Breast epithelium (tissue), 4 donors: Measurements from ENCODE around the gene KCNH2. TPM values are rescaled to one million over a fixed set of nuclear protein-coding genes. Genes with fewer than 3 reads are reported as not detected.

Experiments used
- DNase-seq, 2 donors: peaks; one replicate each; pipeline ENCODE4 v3.0.0-alpha.2; 2019; ENCODE audit warnings: low spot score in 2 of 2
- H3K27ac ChIP-seq, 2 donors: fragments of 200-600 bp; sonication (generic) in 1 of 2; one replicate each; pipeline ENCODE4 v1.5.1; 2016 to 2019; ENCODE audit warnings: mild to moderate bottlenecking in 1 of 2
- H3K27me3 ChIP-seq, 2 donors: fragments of 200-600 bp; sonication (generic) in 1 of 2; one replicate each; pipeline versions ENCODE4 v1.5.1 to v1.6.0; 2017 to 2019; ENCODE audit warnings: control low read depth in 1 of 2, mild to moderate bottlenecking in 1 of 2
- H3K36me3 ChIP-seq: fragments of 200-600 bp; one replicate; pipeline ENCODE4 v1.5.1; 2019
- H3K4me1 ChIP-seq, 2 donors: fragments of 200-600 bp; sonication (generic); one replicate each; pipeline ENCODE4 v1.5.1; 2016 to 2019; ENCODE audit warnings: control low read depth in 1 of 2
- H3K4me3 ChIP-seq, 3 donors: fragments of 200-600 bp; sonication (generic); 1 replicate in 2 of 3; 2 replicates in 1 of 3; pipeline ENCODE4 v1.5.1; 2016 to 2019; ENCODE audit warnings: mild to moderate bottlenecking in 3 of 3, moderate library complexity in 2 of 3
- H3K9me3 ChIP-seq, 2 donors: fragments of 200-600 bp; sonication (generic) in 1 of 2; one replicate each; pipeline ENCODE4 v1.5.1; 2016 to 2019; ENCODE audit warnings: control low read depth in 1 of 2
- POLR2A ChIP-seq: fragments of 450-650 bp; IDR thresholded peaks from one replicate; pipeline ENCODE4 v1.6.1; 2016; ENCODE audit warnings: antibody characterized with exemption, mild to moderate bottlenecking, moderate library complexity
- POLR2AphosphoS5 ChIP-seq, 3 donors: sonication (generic); formaldehyde crosslinking; IDR thresholded peaks; one replicate each; pipeline ENCODE4 v1.6.1; 2017; ENCODE audit warnings: antibody characterized with exemption in 3 of 3
- intact Hi-C: fragments of 100-400 bp; cut with DNase I; formaldehyde crosslinking; loops from one replicate; pipeline ENCODE4 v1.15.1; 2023; ENCODE audit warnings: low total_unique reads
- total RNA-seq, 3 donors: library from RNA; depleted of rRNA; stranded (reverse); fragments of >200 nt; gene quantifications; one replicate each; pipeline ENCODE4 v1.1.0, GENCODE V29; 2016
- TF ChIP-seq, protein P1 (sequence below), 3 donors: fragments of 450-650 bp; IDR thresholded peaks; one replicate each; pipeline ENCODE4 v1.5.1; 2016 to 2017; ENCODE audit warnings: antibody characterized with exemption in 3 of 3, mild to moderate bottlenecking in 3 of 3, moderate library complexity in 3 of 3

KCNH2 gene
- total RNA-seq, 3 donors from 2014 or later: under 0.01 to 0.29 (median 0.16) TPM

DNA sequence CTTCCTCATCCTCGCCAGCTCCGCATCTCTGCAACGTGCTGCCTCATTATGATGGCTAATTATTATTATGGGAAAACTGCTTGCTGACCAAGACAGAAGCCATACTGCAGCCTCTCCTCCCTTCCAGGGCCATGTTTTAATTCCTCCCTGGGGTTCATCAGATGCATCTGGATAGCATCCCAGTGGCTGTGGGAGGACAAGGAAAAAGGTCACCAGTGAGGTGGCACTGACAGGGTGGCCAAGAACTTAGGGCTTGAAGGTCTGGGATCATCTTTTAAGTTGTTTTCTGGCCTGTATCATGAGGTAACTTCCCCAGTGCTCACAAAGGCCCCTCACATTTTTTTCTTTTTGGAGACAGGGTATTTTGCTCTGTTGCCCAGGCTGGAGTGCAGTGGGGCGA, 39.6 kb downstream of the KCNH2 start:
- Histone ChIP-seq H3K4me1 (peaks cover 0 to 4% of the 10 kb centered on the region in 2 donors), H3K27me3 (no peaks in the 10 kb centered on the region), H3K9me3 (no peaks in the 10 kb centered on the region), H3K4me3 (peak overlapping the region in 1 of 3 donors; percentile 8), H3K27ac (no peak overlapping the region), H3K36me3 (no peaks in the 10 kb centered on the region)
- intact Hi-C loops: loop anchor here (5.0 kb wide), 2 partner anchors 844 to 1204 kb away; no protein-coding TSS in a partner anchor
- no peak for DNase-seq
- TF ChIP-seq POLR2AphosphoS5 (IDR thresholded peaks at IDR 0.05) (no peak), POLR2A (no peak)
- TF ChIP-seq, protein P1, sequence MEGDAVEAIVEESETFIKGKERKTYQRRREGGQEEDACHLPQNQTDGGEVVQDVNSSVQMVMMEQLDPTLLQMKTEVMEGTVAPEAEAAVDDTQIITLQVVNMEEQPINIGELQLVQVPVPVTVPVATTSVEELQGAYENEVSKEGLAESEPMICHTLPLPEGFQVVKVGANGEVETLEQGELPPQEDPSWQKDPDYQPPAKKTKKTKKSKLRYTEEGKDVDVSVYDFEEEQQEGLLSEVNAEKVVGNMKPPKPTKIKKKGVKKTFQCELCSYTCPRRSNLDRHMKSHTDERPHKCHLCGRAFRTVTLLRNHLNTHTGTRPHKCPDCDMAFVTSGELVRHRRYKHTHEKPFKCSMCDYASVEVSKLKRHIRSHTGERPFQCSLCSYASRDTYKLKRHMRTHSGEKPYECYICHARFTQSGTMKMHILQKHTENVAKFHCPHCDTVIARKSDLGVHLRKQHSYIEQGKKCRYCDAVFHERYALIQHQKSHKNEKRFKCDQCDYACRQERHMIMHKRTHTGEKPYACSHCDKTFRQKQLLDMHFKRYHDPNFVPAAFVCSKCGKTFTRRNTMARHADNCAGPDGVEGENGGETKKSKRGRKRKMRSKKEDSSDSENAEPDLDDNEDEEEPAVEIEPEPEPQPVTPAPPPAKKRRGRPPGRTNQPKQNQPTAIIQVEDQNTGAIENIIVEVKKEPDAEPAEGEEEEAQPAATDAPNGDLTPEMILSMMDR (IDR thresholded peaks at IDR 0.05): no peak

DNA sequence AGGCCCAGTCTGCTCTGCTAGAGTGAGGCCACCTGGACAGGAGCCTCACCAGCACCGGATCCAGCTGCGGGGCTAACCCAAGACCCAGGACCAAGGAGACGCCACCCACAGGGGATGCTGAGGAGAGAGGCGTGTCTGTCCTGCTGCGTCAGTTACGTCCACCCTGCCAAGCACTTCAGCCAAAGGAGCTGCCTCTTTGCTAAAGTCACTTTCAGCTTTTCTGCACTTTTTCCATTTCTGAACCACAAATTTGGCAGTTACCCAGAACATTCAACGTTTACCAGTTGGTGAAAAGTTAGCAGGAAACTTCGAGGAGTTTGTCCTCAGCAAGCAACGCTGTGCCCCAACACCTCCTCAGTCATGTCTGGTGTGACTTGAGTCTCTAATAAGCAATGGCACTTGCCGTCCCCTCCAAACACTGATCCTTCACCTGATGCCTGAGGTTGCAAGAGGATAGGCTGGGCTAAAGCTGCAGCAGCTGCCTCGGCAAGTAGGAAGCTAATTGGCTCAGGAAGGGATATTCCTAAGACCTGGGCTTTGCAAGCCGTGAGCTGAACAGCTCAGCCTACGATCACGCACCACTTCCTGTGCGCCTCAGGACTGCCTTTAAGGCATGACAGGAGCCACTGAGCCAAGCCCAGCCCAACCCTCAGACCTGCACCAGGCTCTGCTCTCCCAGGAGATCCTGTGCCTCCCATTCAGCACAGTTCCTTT, 40.1 kb downstream of the KCNH2 start:
- intact Hi-C loops: loop anchor here (5.0 kb wide), 2 partner anchors 844 to 1204 kb away; no protein-coding TSS in a partner anchor
- no peak for DNase-seq

DNA sequence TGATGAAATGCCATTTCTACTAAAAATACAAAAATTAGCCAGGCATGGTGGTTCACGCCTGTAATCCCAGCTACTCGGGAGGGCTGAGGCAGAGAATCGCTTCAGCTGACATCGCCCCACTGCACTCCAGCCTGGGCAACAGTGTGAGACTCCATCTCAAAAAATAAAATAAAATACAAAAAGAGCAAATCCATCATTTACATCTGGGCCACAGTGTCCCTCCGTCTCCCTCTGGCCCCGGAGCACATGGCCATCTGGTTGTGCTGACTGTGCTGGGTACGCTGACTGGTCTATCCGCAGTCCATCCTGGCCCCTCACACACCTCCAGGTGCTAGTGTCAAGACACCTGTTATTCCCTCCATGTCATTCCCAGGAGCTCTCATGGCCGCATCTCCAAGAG, 42.1 kb downstream of the KCNH2 start:
- Histone ChIP-seq H3K27me3 (no peaks in the 10 kb centered on the region), H3K9me3 (no peaks in the 10 kb centered on the region), H3K27ac (no peak overlapping the region), H3K36me3 (no peaks in the 10 kb centered on the region), H3K4me1 (peaks cover 0 to 4% of the 10 kb centered on the region in 2 donors), H3K4me3 (no peak overlapping the region)
- TF ChIP-seq, protein P1 (IDR thresholded peaks at IDR 0.05): no peak
- no peak for TF ChIP-seq POLR2AphosphoS5 (IDR thresholded peaks at IDR 0.05)
- TF ChIP-seq POLR2A: no peak
- intact Hi-C loops: loop anchor here (5.0 kb wide), 2 partner anchors 846 to 1206 kb away; no protein-coding TSS in a partner anchor
- no peak for DNase-seq

More for the DNA sequence above, 40.1 kb downstream of the KCNH2 start:
- peaks cover 0 to 4% of the 10 kb centered on the region in 2 donors for H3K4me1 ChIP-seq
- no peaks in the 10 kb centered on the region for H3K27me3 ChIP-seq
- H3K36me3 ChIP-seq: no peaks in the 10 kb centered on the region
- no peak overlapping the region for H3K27ac ChIP-seq
- peak overlapping the region in 1 of 3 donors; percentile 8 for H3K4me3 ChIP-seq
- no peaks in the 10 kb centered on the region for H3K9me3 ChIP-seq
- TF ChIP-seq POLR2AphosphoS5 (IDR thresholded peaks at IDR 0.05): no peak

DNA sequence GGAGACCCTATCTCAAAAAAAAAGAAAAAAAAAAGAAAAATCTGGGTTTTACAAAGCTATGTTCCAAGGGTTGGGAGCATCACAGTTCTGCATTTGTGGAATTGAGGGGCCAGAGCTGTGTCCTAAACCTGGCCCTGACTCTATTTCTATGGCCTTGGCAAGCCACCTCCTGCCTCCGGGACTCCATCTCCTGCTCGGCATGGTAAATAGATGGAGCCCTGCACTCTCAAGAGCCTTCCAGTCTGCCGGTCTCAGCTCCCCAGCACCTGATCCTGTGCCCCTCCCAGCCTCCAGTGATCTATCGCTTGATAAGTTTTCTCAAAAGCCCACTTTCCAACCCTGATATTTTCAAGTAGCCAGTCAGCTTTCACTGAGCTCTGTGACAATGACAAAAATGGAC, 43.0 kb downstream of the KCNH2 start:
- TF ChIP-seq POLR2A (no peak), POLR2AphosphoS5 (IDR thresholded peaks at IDR 0.05) (no peak)
- TF ChIP-seq, protein P1 (IDR thresholded peaks at IDR 0.05): no peak
- Histone ChIP-seq H3K27ac (no peak overlapping the region), H3K4me1 (peaks cover 0 to 4% of the 10 kb centered on the region in 2 donors), H3K9me3 (no peaks in the 10 kb centered on the region), H3K27me3 (no peaks in the 10 kb centered on the region), H3K4me3 (no peak overlapping the region), H3K36me3 (no peaks in the 10 kb centered on the region)
- intact Hi-C loops: loop anchor here (5.0 kb wide), 2 partner anchors 847 to 1207 kb away; no protein-coding TSS in a partner anchor
- DNase-seq: no peak

DNA sequence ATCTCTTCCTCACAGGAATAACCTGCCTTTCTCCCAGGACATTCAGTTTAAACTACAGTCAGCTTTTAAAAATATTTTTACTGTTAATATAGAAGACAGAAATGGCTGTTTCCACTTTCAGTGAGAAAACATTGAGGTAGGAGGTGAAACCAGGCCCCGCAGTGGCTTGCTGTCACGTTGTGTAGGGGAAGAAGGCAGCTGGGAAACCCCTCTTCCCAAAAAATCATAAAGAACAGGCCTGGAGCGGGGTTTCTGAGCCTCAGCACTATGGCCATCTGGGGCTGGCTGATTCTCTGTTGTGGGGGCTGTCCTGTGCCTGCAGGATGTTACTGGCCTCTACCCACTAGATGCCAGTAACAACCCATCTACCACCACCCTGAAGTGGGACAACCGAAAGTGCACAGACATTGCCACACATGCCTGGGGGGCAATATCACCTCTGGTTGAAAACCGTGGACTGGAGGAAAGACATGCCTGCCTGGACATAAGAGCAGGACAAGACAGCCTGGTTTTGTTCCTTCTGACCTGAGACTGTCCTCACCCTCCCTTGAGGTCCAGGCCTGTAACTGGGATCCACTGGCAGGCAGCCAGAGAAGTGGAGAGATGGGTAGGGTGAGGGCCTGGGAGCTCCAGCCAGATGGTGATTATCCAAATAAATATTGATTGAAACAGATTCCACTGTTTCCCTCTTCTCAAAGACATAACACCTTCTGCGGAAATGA, 43.9 kb downstream of the KCNH2 start:
- DNase-seq: no peak
- Histone ChIP-seq H3K4me3 (no peak overlapping the region), H3K27me3 (no peaks in the 10 kb centered on the region), H3K4me1 (peaks cover 0 to 4% of the 10 kb centered on the region in 2 donors), H3K27ac (no peak overlapping the region), H3K36me3 (no peaks in the 10 kb centered on the region), H3K9me3 (no peaks in the 10 kb centered on the region)
- TF ChIP-seq POLR2A (no peak), POLR2AphosphoS5 (IDR thresholded peaks at IDR 0.05) (no peak)
- TF ChIP-seq, protein P1 (IDR thresholded peaks at IDR 0.05): no peak
- intact Hi-C loops: no loop called here
